Anterior cingulate cortex (tissue), 58 donors: ENCODE measurements around the gene HCST.

ENCODE experiments used
- DNase-seq, 58 donors: peaks; one replicate each; lab custom pipeline; 2025; lab: John Stamatoyannopoulos, UW

Gene HCST

DNA sequence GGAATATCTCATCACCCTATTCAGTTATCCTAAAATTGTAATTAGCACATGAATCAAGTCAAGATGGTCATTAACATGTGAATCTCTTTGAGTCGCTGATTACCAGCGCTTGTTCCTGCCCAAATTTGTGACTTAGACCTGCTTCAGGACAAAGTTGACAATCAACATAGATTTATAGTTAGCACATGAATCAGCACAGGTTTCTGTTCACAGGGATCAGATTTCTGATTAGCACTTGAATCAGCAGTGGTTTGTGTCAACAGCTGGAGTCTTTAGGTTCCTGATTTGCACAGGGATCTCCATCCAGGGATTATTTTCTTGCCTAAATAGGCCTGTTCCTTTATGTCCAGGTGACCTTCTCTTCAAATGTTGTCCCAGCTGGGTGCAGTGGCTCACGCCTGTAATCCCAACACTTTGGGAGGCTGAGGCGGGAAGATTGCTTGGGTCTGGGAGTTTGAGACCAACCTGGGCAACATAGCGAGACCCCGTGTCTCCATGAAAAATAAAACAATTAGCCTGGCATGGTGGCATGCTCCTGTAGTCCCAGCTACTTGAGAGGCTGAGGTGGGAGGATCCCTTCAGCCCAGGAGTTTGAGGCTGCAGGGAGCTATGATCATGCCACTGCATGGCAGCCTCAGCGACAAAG is 30.1 kb downstream of the HCST start:
- DNase-seq, result no peak

DNA sequence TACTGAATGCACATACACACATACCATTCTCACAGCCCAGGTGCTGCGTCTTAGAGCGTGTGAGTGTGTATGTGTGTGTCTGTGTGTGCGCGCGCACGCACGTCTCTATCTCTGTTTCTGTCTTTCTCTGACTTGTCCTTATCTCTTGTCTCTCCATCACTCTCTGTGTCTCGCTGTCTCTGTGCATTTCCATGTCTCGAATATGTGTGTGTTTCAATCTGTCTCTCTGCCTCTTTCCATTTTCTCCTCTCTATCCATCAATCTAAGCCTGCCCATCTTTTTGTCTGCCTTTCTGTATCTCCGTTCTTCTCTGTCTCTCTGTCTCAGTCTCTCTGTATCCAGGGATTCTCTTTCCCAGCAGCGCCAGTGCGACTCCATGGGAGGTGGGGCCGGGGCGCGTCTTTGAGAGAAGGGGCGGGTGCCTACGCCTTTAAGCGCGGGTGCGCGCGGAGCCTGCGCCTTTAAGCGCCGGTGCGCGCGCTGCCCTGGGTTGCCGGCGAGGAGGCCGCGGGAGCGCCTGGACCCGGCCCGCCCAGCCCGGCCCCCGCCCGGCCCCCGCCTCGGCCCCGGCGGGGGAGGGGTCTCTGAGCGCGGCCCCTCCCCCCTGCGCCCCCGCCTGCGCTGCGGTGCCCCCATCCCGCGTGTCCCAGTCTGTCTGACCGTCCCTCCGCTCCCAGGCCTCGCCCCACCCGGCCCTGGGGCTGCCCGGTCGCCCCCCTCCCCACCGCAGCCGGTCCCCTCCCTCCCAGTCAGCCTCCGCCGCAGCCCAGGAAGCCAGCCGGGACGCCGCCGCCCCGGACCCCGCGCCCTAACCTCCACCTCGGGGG is 33.8 kb downstream of the HCST start, which contains the start of gene LRFN3:
Gene LRFN3, plus strand, starts transcription at position 464 of the 827 bp plus-strand sequence. CDS start 3,052 bp downstream, outside the sequence.
- DNase-seq, result peak; percentile 11 to 88 (median 64)

GRCh38 chr19:35936738-35937268 is 34.5 kb downstream of the HCST start:
- no peak for DNase-seq

- no peak for DNase-seq
Measured at GRCh38 chr19:35937345-35938281, 35.3 kb downstream of the HCST start.

- no peak for DNase-seq
Measured at GRCh38 chr19:35938282-35939224, 36.2 kb downstream of the HCST start.

- no peak for DNase-seq
Measured at GRCh38 chr19:35939307-35940077, 37.2 kb downstream of the HCST start.

DNA sequence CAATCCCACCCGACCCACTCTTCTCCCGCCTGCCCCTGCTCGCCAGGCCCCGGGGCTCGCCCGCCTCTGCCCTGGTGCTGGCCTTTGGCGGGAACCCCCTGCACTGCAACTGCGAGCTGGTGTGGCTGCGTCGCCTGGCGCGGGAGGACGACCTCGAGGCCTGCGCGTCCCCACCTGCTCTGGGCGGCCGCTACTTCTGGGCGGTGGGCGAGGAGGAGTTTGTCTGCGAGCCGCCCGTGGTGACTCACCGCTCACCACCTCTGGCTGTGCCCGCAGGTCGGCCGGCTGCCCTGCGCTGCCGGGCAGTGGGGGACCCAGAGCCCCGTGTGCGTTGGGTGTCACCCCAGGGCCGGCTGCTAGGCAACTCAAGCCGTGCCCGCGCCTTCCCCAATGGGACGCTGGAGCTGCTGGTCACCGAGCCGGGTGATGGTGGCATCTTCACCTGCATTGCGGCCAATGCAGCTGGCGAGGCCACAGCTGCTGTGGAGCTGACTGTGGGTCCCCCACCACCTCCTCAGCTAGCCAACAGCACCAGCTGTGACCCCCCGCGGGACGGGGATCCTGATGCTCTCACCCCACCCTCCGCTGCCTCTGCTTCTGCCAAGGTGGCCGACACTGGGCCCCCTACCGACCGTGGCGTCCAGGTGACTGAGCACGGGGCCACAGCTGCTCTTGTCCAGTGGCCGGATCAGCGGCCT is 37.9 kb downstream of the HCST start:
- DNase-seq, result no peak

DNA sequence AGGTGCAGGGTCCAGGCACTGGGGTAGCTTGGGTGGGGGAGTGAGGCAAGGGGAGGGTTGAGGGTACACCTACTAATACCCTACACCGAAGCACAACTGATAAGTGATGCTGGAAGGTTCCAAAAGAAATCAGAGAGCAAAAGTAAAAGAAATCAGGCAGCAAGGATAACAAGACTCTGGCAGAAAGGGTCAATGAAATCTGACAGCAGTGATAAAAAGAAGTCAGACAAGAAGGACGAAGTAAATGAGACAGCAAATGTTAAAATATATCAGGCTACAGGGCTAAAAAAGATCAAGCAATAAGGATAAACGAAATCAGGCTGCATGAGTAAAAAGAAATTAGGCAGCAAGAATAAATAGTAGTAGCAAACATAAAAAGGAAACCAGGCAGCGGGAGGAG is 38.5 kb downstream of the HCST start:
- DNase-seq, result no peak

- no peak for DNase-seq
Measured at GRCh38 chr19:35942235-35942634, 39.9 kb downstream of the HCST start.

DNA sequence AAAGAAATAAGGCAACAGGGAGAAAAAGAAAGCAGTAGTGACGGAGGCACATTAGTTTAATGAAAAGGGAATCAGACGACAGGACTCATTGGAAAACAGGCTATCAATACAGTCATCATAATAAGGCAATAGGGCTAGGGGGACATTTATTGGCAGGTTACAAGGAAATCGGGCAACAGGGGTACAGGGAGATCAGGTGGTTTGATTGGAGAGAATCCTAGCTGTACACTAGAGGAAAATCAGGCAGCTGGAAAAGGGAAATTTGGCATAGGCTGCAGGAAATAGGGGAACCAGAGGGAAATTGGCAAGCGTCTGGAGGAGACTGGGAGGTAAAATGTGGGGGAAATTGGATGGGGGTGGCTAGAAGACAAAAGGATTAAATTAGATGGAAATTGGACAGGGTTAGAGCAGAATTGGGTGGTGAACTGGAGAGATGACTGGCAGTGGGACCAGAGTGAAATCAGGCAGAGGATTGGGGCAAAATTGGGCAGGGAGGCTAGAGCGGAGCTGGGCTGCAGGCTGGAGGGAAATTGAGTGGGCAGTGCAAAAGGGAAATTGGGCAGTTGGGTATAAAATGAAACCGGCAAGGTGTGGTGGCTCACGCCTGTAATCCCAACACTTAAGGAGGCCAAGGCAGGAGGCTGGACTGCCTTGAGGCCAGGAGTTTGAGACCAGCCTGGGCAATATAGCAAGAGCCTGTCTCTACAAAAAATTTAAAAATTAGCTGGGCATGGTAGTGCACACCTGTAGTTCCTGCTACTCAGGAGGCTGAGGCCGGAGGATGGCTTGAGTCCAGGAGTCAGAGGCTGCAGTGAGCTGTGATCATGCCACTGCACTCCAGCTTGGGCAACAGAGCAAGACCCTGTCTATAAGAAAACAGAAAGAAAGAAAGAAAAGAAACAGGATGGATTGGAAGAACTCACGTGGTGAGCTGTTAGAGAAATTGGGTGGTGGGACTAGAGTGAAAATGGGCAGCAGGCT is 41.3 kb downstream of the HCST start:
- no peak for DNase-seq

- no peak for DNase-seq
Measured at GRCh38 chr19:35944556-35944955, 42.2 kb downstream of the HCST start.

DNA sequence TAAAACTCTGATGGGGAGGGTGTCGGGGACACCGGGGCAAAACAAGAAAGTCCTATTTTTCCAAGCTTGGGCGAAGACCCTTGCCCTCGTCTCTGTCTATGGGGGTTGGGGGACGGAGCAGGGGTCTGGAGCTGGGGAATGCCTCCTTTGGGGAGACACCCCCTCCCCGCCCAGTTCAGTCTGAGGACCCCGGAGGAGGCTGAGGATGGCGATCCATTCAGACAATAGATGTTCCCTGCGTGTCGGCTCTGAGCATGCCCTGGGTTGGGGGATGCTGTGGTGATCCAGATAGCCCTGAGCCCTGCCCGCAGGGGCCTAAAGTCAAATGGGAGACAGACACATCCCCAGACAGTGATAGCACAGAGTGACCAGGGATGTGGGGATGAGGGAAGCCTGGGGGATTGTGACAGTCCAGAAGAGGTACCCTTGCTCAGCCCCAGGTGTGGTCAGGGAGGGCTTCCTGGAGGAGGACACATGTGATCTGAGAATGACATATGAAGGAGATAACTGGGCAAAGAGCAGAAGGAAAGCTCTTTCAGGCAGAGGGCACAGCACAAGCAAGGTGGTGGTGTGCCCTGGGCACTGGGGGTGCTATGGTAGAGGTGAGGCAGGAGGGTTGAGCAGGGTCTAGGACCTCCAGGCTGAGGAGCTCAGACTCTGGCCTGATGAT is 42.9 kb downstream of the HCST start:
- DNase-seq, result no peak

DNA sequence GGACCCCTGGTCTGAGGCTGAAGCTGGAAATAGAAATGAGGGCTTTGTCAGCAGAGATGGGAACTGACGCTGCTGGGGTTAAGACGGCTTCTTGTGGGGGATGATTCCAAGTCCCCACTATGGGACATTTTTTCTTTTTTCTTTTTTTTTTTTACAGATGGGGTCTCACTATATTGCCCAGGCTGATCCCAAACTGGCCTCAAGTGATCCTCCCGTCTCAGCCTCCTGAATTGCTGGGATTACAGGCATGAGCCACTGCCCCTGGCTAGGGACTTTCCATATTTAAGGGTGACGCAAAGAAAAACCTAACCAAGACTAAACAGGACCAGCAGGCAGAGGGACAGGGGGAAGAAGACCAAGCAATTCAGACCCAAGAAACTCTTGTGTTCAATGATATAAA is 43.9 kb downstream of the HCST start:
- no peak for DNase-seq

DNA sequence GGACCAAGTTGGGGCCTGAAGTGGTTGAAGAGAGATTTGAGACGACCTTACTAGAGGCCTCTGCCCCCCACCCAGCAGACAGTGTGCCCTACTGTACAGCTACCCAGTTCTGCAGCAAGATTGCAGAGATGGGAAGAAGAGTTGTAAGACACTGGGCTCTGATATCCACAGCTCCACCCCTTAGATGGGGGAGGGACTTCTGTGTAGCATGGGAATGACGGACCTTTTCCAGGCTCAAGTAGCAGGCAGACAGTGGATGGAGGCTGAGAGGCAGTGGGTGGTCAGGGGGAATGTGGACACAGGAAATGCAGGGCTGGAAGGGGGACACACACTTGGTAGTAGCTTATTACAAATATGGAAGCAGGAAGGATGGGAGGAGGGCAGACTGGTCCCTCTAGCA is 46.8 kb downstream of the HCST start:
- DNase-seq, result no peak
